Brain microvascular endothelial cell (primary cell): ENCODE results near the gene ZNF865.

Source experiments
- DNase-seq: peaks from one replicate; pipeline ENCODE4 v3.0.0-alpha.2; 2020
- H3K27ac ChIP-seq: fragments of 250-450 bp; sonication (Bioruptor Pico); 2 replicates; pipeline ENCODE4 v1.5.1; 2020; ENCODE audit warnings: mild to moderate bottlenecking, moderate library complexity
- H3K27me3 ChIP-seq: fragments of 250-450 bp; sonication (Bioruptor Pico); replicated peaks from 2 replicates; pipeline ENCODE4 v1.5.1; 2020; ENCODE audit warnings: mild to moderate bottlenecking
- H3K36me3 ChIP-seq: fragments of 250-450 bp; sonication (Bioruptor Pico); replicated peaks from 2 replicates; pipeline ENCODE4 v1.5.1; 2020; ENCODE audit warnings: mild to moderate bottlenecking
- H3K4me3 ChIP-seq: 2 replicates; pipeline ENCODE4 v1.5.1; 2011; ENCODE audit warnings: low read depth, mild to moderate bottlenecking, control low read depth, low read length, moderate library complexity
- in situ Hi-C: cut with HindIII; loops from 2 replicates; pipeline ENCODE4 v1.10.0; 2017; ENCODE audit warnings: low sequenced_read_pairs, low pct_ligation_motif_present
- TF ChIP-seq, protein P1 (sequence below): IDR thresholded peaks from 2 replicates; pipeline ENCODE4 v1.5.1; 2011; ENCODE audit warnings: low read depth, mild to moderate bottlenecking, moderate library complexity, low read length, control low read depth, inconsistent platforms; ENCODE audit errors: missing control alignments

ZNF865 gene

DNA sequence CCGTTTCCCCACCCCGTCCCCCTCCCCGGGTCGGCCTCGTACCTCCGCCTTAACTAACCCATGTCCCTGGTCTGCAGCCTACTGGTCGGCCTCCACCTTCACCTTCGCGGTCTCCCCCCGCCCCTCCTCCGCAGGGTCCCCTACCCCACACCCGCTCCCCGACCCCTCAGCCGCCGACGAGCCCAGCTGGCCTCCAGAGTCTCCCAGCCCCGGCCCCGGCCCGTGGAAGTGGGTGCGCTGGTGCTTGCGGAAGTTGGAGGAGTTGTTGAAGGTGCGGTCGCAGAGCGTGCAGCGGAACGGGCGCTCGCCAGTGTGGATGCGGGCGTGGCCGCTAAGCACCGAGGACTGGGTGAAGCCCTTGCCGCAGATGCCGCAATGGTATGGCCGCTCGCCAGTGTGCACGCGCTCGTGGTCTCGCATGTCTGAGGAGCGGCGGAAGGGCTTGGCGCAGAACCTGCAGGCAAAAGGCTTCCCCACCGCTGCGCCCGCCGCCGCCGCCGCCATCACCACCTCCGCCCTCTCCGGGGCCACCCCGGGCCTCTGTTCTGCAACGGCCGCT is 16.3 kb downstream of the ZNF865 start:
- TF ChIP-seq, protein P1, sequence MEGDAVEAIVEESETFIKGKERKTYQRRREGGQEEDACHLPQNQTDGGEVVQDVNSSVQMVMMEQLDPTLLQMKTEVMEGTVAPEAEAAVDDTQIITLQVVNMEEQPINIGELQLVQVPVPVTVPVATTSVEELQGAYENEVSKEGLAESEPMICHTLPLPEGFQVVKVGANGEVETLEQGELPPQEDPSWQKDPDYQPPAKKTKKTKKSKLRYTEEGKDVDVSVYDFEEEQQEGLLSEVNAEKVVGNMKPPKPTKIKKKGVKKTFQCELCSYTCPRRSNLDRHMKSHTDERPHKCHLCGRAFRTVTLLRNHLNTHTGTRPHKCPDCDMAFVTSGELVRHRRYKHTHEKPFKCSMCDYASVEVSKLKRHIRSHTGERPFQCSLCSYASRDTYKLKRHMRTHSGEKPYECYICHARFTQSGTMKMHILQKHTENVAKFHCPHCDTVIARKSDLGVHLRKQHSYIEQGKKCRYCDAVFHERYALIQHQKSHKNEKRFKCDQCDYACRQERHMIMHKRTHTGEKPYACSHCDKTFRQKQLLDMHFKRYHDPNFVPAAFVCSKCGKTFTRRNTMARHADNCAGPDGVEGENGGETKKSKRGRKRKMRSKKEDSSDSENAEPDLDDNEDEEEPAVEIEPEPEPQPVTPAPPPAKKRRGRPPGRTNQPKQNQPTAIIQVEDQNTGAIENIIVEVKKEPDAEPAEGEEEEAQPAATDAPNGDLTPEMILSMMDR, result no peak
- peaks cover 15% of the 10 kb centered on the region for H3K36me3 ChIP-seq
- no peak overlapping the region for H3K4me3 ChIP-seq
- in situ Hi-C loops, result loop anchor here (25.0 kb wide), 1 partner anchor 234 kb away; the partner anchor contains the start of genes RPL28, TMEM190 and TMEM238
- H3K27ac ChIP-seq, result no peak overlapping the region
- H3K27me3 ChIP-seq, result no peaks in the 10 kb centered on the region
- DNase-seq, result no peak

DNA sequence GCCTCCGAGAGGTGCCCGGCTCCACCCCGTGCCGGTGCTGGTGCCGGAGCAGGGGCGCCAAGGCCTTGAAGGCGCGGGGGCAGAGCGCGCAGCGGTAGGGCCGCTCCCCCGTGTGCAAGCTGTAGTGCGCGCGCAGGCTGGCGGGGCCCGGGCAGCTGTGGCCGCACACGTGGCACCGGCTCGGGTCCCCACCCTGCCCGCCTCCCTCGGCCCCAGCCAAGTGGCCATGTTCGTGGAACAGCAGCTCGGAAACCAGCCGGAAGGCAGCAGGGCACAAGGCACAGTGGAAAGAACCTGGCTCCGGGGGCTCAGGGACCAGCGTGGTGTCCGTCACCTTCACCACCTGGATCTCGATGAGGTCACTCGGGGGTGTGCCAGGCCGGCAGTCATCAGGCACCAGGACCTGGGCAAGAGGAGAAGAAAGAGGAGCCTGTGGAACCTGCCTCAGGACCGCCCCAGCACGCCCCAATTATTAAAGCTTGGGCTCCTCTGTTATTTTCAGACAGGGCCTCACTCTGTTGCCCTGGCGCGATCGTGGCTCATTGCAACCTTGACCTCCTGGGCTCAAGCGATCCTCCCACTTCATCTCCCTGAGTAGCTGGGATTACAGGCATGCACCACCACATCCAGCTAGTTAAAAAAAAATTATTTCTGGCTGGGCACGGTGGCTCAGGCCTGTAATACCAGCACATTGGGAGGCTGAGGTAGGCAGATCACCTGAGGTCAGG is 17.0 kb downstream of the ZNF865 start:
- peaks cover 12% of the 10 kb centered on the region for H3K36me3 ChIP-seq
- no peak overlapping the region for H3K4me3 ChIP-seq
- in situ Hi-C loops, result loop anchor here (25.0 kb wide), 1 partner anchor 235 kb away; the partner anchor contains the start of genes RPL28, TMEM190 and TMEM238
- TF ChIP-seq, protein P1, result no peak
- H3K27ac ChIP-seq, result no peak overlapping the region
- H3K27me3 ChIP-seq, result no peaks in the 10 kb centered on the region
- DNase-seq, result no peak

- Histone ChIP-seq H3K36me3 (peaks cover 5% of the 10 kb centered on the region), H3K4me3 (no peak overlapping the region), H3K27me3 (no peaks in the 10 kb centered on the region), H3K27ac (no peak overlapping the region)
- in situ Hi-C loops, result loop anchor here (25.0 kb wide), 1 partner anchor 236 kb away; the partner anchor contains the start of genes RPL28, TMEM190 and TMEM238
- no peak for DNase-seq
- TF ChIP-seq, protein P1, result no peak
Observed at GRCh38 chr19:55623130-55623529, 17.7 kb downstream of the ZNF865 start.

DNA sequence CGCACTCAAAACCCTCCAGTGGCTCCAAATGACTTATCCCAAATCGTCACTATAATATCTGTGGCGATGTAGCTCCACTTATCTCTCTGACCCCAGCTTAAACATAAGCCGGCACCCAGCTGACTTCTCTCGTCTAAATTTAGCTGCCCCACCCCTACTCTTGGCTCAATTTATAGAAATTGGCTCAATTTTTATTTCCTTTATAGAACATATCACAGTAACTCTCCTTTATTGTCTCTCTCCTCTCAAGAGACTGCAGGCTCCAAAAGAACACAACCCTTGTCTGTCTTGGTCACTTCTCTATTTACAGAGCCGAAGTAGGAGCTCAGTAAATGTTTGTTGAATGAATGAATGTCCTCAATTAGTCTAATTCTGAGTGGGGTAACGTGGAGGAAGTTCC is 18.1 kb downstream of the ZNF865 start:
- H3K27me3 ChIP-seq, result no peaks in the 10 kb centered on the region
- in situ Hi-C loops, result loop anchor here (25.0 kb wide), 1 partner anchor 236 kb away; the partner anchor contains the start of genes RPL28, TMEM190 and TMEM238
- H3K36me3 ChIP-seq, result peaks cover 5% of the 10 kb centered on the region
- peak overlapping the region; percentile 20 for H3K4me3 ChIP-seq
- TF ChIP-seq, protein P1, result no peak
- DNase-seq, result no peak
- no peak overlapping the region for H3K27ac ChIP-seq

GRCh38 chr19:55624109-55625003 is 18.9 kb downstream of the ZNF865 start, which contains the start of gene ZNF784:
Gene ZNF784 (minus strand): TSS chr19:55624566. CDS start chr19:55624561, 5 bp downstream.
- in situ Hi-C loops, result loop anchor here (25.0 kb wide), 1 partner anchor 237 kb away; the partner anchor contains the start of genes RPL28, TMEM190 and TMEM238
- peaks cover 5% of the 10 kb centered on the region for H3K36me3 ChIP-seq
- DNase-seq, result peak; percentile 79
- H3K27ac ChIP-seq, result peak within 1 kb of the TSS; percentile 81
- no peaks in the 10 kb centered on the region for H3K27me3 ChIP-seq
- H3K4me3 ChIP-seq, result peak within 1 kb of the TSS; percentile 73
- TF ChIP-seq, protein P1, result no peak
